GM19397 (cell line): ENCODE measurements around the gene NR2F6.

Source experiments
- ATAC-seq: cut with Tn5 transposase; IDR thresholded peaks from one replicate; pipeline ENCODE4 v1.9.1; 2021; ENCODE audit warnings: mild to moderate bottlenecking, moderate library complexity; ENCODE audit not compliant: unreplicated experiment

NR2F6 gene

DNA sequence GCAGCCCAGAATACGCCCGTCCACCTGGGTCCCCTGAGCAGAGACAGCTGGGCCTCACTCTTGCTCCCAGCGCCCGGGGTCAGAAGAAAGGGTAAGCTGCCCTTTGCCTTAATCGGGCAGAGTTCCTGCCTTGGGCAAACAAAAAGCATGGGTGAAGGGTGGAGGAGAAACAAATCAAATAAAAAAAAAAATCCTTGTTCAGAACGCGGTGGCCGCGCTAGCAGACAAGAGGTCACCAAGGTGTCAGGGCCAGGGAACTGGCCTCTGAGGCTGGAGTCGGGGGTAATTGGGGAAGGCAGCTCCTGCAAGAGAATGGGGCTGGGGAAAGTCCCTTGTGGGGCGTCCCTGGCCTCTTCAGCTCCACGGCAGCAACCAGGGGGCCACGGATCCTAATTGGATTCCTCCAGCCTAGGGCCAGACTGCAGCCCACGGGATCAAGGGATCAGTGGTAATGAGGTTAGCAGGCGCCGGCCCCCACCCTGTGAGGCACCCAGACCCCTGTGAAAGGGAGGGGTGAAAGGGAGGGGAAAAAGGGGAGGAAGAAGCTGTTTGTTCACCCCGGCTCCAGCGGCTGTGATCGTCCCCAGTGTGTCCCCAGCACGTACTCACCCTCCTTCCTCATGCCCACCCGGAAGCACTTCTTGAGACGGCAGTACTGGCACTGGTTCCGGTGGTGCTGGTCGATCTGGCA is 5.5 kb downstream of the NR2F6 start:
- no peak for ATAC-seq

DNA sequence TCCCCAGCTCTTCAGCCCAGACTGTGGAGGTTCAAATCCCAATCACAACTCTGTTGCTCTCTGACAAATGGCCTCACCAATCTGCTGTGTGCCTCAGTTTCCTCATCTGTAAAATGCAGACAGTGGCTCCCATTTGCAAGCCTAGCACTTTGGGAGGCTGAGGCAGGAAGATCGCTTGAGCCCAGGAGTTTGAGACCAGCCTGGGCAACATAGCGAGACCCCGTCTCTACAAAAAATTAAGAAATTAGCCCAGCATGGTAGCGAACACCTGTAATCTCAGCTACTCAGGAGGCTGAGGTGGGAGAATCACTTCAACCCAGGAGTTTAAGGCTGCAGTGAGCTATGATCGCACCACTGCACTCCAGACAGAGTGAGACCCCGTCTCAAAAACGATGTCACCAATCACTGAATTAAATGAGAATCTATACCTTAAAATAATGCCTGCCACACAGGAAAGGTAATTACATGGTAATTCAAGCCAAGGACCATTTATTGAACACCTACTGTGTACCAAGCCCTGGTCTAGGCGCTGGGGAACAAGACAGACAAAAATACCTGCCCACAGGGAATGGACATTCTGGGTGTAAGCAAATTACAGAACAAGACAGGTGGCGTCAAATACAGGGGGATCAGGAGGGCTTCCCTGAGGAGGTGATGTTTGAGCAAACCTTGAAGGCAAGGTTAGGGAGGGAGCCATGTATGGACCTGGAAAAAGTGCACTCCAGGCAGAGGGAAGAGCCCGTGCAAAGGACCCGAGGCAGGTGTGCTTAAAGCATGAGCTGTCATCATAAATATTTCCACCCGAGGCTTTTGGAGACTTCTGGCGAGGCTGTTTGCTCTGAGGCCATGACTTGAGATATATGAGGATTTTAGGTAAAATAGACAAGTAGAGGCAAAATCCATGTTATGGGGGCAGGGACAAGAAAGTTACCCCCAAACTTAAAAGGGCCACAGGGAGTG is 7.7 kb downstream of the NR2F6 start:
- ATAC-seq: no peak

DNA sequence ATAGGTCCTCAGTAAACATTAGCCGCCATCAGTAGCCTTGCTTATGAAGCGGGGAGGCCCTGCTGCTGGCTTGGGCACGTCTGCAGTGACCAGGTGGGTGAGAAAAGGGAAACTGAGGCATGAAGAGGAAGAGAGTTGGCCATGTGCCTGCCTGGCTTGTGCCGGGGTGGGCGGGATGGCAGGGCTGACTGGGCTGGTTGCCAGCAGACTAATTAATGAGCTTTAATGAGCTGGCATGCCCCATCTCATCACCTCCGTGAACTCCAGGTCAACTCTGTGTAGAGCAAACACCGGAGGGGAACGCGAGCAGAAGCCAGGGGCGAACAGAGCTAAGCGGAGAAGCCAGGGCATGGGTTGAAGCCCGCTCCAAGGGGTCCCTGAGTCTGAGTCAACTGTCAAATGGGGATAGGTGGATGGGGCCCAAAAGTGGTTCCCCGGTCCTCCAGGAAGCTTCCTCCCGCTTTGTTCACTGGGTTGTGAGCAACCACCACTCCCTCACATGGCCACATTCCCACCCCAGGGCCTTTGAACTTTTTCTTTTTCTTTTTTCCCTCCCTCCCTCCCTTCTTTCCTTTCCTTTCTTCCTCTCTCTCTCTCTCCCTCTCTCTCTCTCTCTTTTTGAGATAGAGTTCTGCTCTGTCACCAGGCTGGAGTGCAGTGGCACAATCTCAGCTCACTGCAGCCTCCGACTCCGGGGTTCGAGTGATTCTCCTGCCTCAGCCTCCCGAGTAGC is 8.7 kb downstream of the NR2F6 start:
- ATAC-seq: no peak

DNA sequence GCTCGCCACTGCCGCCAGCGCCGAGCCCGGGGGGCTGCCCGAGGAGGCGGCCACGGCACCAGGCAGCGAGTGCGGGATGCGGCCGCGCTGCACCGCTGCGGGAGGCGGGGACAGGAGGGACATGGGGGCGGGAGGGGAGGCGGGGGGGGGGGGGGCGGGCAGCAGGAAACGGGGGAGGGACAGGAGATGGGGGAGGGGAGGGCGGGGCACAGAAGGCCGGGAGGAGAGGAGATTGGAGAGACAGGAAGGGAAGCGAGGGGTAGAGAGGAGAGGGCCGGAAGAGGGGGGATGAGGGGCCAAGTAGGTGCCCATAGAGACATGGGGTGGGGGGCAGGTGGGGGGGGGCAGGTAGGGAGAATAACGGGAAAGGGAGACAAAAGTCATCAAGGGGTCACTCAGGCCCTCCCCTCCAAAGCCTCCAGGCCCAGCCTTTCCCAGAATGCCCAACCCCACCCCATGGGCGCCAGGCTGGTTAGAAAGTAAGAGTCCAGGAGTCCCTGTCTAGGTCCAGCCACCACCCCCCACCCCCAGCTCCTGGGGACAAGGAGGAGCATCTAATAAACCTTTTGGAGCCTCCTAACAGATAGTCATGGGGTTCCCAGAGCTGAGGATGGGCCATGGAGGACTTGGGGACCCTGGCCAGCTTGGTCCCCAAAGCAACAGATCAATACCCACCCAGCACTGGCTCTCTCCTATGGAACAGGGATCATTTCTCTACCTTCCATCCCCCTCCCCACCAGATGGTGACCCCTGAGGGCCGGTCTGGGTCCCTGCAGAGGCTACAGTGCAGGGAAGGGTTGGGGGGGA is 9.5 kb downstream of the NR2F6 start:
- ATAC-seq: peak; percentile 30

DNA sequence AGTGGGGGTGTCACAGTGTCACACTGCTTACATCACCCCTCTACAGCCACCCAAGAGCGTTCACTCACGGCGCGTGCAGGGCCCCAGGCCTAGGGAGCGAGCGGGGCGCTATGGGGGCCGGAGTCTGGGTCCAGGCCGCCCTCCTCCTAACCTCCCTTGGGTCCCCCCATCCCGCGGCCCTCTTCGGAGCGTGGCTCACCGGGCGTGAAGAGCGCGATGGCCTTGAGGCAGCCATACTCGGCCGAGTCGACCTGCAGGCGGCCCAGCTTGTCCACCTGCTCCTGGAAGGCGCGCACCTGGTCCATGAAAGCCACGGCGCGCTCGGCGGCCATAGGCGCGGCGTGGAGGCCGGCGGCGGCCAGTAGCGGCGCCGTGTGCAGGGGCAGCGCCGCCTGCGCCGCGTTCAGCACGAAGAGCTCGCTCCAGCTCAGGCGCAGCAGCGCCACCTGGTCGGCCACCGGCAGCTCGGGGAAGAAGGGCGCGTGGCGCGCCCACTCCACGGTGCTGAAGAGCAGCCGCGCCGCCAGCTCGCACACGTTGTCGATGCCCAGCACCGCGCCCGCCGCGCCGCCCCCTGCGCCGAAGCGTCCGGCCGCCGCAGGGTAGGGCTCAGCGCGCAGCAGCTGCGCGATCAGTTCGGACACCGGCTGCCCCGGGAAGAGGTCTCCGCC is 10.3 kb downstream of the NR2F6 start:
- peak; percentile 78 for ATAC-seq

DNA sequence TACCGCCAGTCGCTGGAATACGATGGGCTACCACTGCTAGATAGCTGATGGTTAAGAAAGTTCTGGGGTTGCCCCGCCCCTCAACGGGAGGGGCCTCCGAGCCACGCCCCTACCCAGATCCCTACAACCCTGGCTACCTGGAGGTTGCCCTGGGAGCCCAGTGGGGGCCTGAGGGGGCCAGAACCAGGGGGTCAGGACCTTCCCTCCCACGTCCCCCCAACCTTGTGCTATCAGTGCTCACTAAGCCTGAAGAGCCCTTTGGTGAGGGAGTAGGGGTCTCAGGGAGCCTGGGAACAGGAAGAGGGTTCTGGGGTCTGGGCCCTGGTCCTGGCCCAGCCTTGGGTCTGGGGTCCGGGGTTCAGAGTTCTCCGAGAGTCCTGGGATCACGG is 10.8 kb downstream of the NR2F6 start:
- ATAC-seq: peak; percentile 38

DNA sequence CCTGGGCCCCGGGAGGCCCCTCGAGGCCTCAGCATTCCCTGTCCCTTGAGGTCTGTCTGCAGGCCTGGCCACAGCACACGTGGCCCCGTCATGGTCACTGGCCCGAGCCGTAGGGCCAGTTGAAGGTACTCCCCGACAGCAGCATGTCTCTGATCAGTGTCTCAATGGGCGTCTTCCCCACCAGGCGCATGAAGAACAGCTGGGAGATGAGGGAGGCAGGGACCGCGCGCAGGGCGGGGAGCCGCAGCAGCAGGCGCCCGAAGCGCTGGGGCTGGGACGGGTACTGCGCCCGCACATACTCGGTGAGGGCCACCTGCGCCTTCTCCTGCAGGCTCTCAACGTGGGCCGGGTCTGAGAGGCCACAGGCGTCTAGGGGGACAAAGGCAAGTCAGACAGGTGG is 13.5 kb downstream of the NR2F6 start:
- no peak for ATAC-seq

DNA sequence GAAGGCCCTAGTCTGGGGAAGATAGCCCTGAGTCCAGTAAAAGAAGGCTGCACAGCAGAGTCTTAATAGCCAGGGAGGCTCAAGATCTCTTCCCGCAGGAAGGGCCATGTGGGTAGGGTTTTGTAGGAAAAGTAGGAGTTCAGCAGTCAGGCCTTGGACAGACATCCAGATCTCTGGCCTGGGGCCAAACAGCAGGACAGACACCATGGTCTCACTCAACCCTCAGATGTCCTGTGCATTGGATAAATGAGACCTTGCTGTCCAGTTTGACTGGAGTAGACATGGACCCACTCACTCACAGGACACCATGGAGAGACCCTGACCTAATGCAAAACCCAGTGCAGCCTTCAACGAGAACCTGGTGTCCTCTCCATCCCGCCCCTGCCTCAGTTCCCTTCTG is 15.8 kb downstream of the NR2F6 start:
- ATAC-seq: no peak

DNA sequence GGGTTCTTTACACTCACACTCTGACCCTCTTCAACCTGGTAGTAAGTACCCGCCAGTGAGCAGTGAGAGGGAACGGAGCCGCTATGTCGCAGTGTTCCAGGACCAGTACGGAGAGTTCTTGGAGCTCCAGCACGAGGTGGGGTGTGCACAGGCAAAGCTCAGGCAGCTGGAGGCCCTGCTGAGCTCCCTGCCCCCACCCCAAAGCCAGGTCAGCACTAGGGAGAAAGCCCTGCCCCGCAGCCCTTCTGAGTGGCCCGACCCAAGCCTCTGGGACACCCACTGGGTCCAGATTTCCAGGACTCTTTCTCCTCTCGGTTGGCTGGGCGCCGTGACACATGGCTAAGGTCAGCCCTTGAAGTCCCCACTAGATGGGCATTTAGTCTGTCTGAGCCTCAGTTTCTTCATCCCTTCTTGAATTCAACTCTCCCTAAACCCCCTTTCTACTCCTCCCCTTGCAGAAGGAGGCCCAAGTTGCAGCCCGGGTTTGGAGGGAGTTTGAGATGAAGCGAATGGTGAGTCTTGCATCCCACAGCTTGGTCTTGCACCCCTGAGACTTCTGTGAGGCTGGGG is 17.8 kb downstream of the NR2F6 start:
- no peak for ATAC-seq

DNA sequence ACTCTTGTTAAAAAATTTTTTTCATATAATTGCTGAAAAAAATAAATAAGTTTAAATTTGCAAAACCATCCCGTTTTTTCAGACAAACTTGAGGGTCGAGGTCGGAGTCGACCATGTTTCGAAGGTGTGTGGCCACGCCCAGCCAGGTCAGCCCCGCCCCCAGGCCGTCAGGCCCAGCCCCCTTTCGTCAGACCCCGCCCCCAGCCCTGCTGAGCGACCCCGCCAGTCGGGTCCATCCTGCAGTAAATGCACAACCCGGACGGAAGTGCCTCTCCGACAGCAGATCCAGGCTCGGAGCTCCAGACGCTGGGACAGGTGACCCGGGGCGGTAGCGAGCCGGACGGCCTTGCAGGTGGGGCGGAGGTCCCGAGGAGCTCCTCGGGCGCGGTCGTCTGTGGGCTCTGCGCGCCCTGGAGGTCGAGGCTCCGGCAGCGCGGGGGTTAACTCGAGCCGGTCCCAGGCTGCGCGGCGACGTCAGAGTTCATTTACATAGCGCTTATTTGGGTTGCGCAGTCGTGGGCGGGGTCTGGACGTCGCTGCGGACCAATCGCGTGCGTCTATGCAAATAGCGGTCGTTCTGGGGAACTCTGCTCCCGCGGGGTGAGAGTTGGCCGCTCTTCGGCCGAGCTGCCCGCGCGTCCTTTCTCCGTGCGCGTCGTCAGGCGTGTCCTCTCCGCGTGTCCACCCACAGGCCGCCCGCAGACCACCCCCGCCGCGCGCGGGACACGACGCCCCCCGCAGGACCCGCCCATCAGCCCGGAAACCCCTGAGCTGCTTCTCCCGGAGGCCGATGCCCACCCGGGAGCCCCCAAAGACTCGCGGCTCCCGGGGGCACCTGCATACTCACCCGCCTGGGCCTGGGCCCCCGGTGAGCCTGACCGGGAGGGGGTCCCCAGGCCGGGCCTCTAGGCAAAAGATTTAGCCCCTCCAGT is 19.5 kb downstream of the NR2F6 start, which contains the start of gene OCEL1:
Gene OCEL1 (plus strand): TSS at position 225 of the 932 bp plus-strand sequence. CDS start 22 bp downstream, at position 247.
- peak; percentile 90 for ATAC-seq

DNA sequence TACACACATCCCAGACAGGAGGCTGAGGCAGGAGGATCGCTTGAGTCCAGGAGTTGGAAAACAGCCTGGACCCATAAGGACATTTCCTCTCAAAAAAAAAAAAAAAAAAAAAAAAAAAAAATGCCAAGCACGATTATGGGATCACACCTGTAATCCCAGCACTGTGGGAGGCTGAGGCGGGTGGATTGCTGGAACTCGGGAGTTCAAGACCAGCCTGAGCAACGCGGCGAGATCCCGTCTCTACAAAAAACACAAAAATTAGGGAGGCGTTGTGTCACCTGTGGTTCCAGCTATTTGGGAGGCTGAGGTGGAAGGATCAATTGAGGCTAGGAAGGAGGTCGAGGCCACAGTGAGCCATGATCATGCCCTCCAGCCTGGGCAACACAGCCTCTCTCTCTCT is 20.7 kb downstream of the NR2F6 start:
- ATAC-seq: no peak

DNA sequence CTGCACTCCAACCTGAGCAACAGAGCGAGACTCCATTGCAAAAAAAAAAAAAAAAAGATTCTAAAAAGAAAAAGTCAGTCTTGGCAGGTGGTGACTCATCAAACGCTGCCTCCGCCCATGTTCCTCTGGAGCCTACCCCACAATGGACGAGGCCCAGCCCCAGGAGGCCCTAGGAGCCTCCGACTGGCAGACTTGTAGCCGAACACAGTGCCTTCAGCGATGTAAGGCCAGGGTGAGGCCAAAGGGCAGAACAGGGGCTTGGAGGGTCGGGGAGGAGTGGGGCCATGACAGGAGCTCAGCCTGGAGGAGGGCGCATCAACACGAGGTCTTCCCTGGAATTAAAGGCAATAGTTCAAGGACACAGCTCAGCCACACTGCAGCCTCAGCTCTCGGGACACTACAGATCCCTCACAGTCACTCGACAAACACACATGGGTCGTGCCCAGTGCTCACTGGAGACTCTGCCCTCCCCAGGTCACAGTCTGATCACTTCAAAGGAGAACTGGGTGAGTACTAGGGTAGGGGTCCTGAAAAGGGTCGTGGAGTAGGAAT is 25.4 kb downstream of the NR2F6 start:
- ATAC-seq: no peak

DNA sequence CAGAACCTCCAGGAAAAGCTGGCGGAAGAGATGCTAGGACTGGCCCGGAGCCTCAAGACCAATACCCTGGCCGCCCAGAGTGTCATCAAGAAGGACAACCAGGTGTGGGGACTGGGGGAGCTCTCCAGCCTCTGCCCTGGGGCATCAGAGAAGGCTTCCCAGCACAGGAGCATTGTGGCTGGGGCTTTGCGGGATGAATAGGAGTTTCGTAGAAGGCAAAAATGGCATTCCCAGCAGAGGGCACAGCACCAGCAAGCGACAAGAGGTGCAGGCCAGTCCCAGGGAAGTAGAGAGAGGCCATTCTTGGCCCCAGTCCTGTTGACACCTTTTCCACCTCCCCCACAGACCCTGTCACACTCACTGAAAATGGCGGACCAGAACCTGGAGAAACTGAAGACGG is 26.4 kb downstream of the NR2F6 start:
- no peak for ATAC-seq

DNA sequence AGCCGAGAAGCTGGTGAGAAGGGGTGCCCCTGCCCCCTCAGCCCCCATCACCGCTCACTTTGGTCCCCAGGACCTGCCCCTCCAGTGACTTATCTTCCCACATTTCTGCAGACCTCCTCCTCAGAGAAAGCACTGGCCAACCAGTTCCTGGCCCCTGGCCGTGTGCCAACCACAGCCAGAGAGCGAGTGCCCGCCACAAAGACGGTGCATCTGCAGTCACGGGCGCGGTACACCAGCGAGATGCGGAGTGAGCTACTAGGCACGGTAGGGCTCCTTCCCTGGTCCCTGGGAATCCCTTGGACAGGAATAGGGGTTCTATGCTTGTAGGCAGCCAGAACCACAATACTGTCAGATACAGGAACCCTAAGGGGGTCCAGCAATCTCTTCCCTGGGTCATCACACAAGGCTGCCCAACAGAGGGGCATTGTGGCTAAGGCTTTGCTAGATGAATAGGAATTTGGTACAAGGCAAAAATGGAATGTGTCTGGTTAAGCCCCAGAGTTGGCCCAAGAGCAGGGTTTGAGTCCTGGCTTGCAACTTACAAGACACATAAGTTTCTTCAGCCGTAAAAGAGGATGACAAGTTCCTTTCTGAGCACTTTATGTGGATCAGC is 29.6 kb downstream of the NR2F6 start:
- ATAC-seq: no peak

DNA sequence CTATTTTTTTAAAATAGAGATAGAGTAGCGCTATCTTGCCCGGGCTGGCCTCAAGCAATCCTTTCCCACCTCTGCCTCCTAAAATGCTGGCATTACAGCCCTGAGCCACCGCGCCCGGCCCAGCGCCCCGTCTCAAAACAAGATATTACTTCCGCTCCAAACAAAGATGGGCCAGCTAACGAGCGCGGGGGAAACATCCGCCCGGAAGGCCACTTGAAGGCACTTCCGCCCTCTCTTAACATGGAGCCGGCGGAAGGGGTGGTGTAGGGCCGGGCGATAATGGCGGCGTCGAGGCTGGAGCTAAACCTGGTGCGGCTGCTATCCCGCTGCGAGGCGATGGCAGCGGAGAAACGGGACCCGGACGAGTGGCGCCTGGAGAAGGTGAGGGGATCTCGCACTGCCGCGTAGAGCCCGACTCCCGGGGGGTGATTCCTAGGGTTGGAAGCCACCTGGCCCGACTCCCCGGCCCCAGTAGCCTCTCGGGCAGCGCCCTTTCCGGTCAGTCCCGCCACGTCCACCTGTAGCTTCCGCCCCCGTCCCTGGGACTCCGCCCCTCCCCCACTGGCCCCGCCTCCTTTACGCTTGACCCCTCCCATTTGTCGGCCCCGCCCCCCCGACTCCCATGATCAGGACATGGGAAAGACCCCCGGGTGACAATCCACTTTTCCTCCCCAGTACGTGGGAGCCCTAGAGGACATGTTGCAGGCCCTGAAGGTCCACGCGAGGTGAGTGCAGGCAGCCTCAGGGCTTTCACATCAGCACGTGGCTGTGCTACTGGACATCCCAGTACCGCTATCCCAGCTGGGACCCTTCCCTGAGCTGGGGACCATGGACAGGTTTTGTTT is 30.4 kb downstream of the NR2F6 start, which contains the start of gene USE1:
Gene USE1 (plus strand): TSS at position 231 of the 845 bp plus-strand sequence. CDS start 49 bp downstream, at position 280.
- peak; percentile 85 for ATAC-seq

DNA sequence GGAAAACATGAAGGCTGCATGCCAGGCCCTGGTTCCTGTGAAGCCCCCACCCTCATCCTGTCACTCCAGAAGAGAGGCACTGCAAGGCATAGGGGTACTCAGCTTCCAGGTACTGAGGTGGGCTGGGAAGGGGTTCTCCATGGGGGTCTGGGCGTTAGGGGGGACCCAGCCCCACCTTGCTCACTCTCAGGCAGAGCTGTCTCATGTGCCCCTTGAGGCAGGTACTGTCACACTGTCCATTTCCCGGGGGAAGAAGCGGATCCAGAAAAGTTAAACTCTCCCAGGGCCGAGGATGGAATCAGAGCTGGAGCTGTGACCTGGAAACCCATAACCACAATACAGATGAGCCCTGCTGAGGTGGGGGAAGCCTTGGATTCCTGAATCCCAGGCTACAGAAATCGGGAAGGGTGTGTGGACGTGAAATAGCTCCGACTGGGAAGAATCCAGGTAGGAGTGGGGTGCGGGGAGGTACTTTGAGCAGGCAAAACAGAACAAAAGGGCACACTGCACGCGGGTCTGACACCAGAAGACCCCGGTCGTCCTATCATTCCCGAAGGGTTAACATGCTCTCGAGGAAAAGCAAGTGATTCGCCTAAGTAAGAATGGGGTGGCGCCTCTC is 31.1 kb downstream of the NR2F6 start:
- ATAC-seq: no peak
